ENCODE data around the gene IARS2.
"Not testable (repeated sequence)": the region's sequence is repeated elsewhere in the genome, so short reads cannot be mapped to it uniquely, and the experiment has no call there.

DNA sequence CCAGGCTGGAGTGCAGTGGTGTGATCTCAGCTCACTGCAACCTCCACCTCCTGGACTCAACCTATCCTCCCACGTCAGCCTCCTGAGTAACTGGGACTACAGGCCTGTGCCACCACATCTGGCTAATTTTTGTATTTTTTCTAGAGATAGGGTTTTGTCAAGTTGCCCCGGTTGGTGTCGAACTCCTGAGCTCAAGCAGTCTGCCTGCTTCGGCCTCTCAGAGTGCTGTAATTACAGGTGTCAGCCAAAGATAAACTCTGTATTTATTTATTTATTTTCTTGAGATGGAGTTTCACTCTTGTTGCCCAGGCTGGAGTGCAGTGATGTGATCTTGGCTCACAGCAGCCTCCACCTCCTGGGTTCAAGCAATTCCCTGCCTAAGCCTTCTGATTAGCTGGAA lies 18.7 kb downstream of the IARS2 start:
- TF ChIP-seq, protein P1, sequence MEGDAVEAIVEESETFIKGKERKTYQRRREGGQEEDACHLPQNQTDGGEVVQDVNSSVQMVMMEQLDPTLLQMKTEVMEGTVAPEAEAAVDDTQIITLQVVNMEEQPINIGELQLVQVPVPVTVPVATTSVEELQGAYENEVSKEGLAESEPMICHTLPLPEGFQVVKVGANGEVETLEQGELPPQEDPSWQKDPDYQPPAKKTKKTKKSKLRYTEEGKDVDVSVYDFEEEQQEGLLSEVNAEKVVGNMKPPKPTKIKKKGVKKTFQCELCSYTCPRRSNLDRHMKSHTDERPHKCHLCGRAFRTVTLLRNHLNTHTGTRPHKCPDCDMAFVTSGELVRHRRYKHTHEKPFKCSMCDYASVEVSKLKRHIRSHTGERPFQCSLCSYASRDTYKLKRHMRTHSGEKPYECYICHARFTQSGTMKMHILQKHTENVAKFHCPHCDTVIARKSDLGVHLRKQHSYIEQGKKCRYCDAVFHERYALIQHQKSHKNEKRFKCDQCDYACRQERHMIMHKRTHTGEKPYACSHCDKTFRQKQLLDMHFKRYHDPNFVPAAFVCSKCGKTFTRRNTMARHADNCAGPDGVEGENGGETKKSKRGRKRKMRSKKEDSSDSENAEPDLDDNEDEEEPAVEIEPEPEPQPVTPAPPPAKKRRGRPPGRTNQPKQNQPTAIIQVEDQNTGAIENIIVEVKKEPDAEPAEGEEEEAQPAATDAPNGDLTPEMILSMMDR (IDR thresholded peaks at IDR 0.05; ENCODE audit: low read depth, low read length): not testable (repeated sequence)
- not testable (repeated sequence) for TF ChIP-seq EZH2phosphoT487 (IDR thresholded peaks at IDR 0.05; ENCODE audit: low read depth)
